ENCODE measurements around the gene KCNK2.

The KCNK2 gene

GRCh38 chr1:215264649-215265048 is 182.1 kb downstream of the KCNK2 start:
- DNase-seq, result no peak
- Histone ChIP-seq H3K4me1 (no peaks in the 10 kb centered on the region), H3K27me3 (no peaks in the 10 kb centered on the region), H3K27ac (no peak overlapping the region), H3K4me3 (no peak overlapping the region), H3K9me3 (no peaks in the 10 kb centered on the region), H3K36me3 (no peaks in the 10 kb centered on the region)
- TF ChIP-seq CTCF (IDR thresholded peaks at IDR 0.05), result no peak
- intact Hi-C loops (cut with DNase I; ENCODE audit: low total_unique reads), result no loop called here

- no peaks in the 10 kb centered on the region for H3K27me3 ChIP-seq
- no peaks in the 10 kb centered on the region for H3K9me3 ChIP-seq
- no peak overlapping the region for H3K4me3 ChIP-seq
- no peaks in the 10 kb centered on the region for H3K4me1 ChIP-seq
- DNase-seq, result no peak
- no peaks in the 10 kb centered on the region for H3K36me3 ChIP-seq
- TF ChIP-seq CTCF (IDR thresholded peaks at IDR 0.05), result no peak
- intact Hi-C loops (cut with DNase I; ENCODE audit: low total_unique reads), result no loop called here
- no peak overlapping the region for H3K27ac ChIP-seq
Observed at GRCh38 chr1:215267495-215267894, 185.0 kb downstream of the KCNK2 start.

- intact Hi-C loops (cut with DNase I; ENCODE audit: low total_unique reads), result no loop called here
- TF ChIP-seq CTCF (IDR thresholded peaks at IDR 0.05), result no peak
- no peak overlapping the region for H3K27ac ChIP-seq
- H3K4me3 ChIP-seq, result no peak overlapping the region
- no peaks in the 10 kb centered on the region for H3K4me1 ChIP-seq
- H3K9me3 ChIP-seq, result no peaks in the 10 kb centered on the region
- no peak for DNase-seq
- H3K27me3 ChIP-seq, result no peaks in the 10 kb centered on the region
- H3K36me3 ChIP-seq, result no peaks in the 10 kb centered on the region
Observed at GRCh38 chr1:215269955-215270354, 187.4 kb downstream of the KCNK2 start.

GRCh38 chr1:215273838-215274516 is 191.4 kb downstream of the KCNK2 start:
- Histone ChIP-seq H3K9me3 (no peaks in the 10 kb centered on the region), H3K4me3 (no peak overlapping the region), H3K4me1 (no peaks in the 10 kb centered on the region), H3K36me3 (no peaks in the 10 kb centered on the region), H3K27ac (no peak overlapping the region), H3K27me3 (no peaks in the 10 kb centered on the region)
- no peak for TF ChIP-seq CTCF (IDR thresholded peaks at IDR 0.05)
- DNase-seq, result no peak
- intact Hi-C loops (cut with DNase I; ENCODE audit: low total_unique reads), result no loop called here

- Histone ChIP-seq H3K36me3 (no peaks in the 10 kb centered on the region), H3K9me3 (no peaks in the 10 kb centered on the region), H3K27me3 (no peaks in the 10 kb centered on the region), H3K4me3 (no peak overlapping the region), H3K27ac (no peak overlapping the region), H3K4me1 (no peaks in the 10 kb centered on the region)
- no peak for DNase-seq
- intact Hi-C loops (cut with DNase I; ENCODE audit: low total_unique reads), result no loop called here
- TF ChIP-seq CTCF (IDR thresholded peaks at IDR 0.05), result no peak
Observed at GRCh38 chr1:215276582-215276981, 194.0 kb downstream of the KCNK2 start.

- Histone ChIP-seq H3K9me3 (no peaks in the 10 kb centered on the region), H3K27ac (no peak overlapping the region), H3K36me3 (no peaks in the 10 kb centered on the region), H3K27me3 (no peaks in the 10 kb centered on the region), H3K4me3 (no peak overlapping the region), H3K4me1 (no peaks in the 10 kb centered on the region)
- TF ChIP-seq CTCF (IDR thresholded peaks at IDR 0.05), result no peak
- intact Hi-C loops (cut with DNase I; ENCODE audit: low total_unique reads), result no loop called here
- DNase-seq, result no peak
Observed at GRCh38 chr1:215277532-215277931, 195.0 kb downstream of the KCNK2 start.

All from tibial artery (tissue), 4 donors.